ENCODE measurements around the gene PIK3CG. TPM values are rescaled to one million over a fixed set of nuclear protein-coding genes. Genes with fewer than 3 reads are reported as not detected.
"Not testable (repeated sequence)": the region's sequence is repeated elsewhere in the genome, so short reads cannot be mapped to it uniquely, and the experiment has no call there.

Gene PIK3CG
- total RNA-seq, 1 donor from 2014 or later: not detected

- DNase-seq (ENCODE audit: low spot score, unreplicated experiment): no peak
- no peak for TF ChIP-seq CTCF (IDR thresholded peaks at IDR 0.05; ENCODE audit: unreplicated experiment)
Measured at GRCh38 chr7:106823631-106824030, 41.5 kb upstream of the PIK3CG start.

GRCh38 chr7:106824458-106824857 lies 40.6 kb upstream of the PIK3CG start:
- no peak for TF ChIP-seq CTCF (IDR thresholded peaks at IDR 0.05; ENCODE audit: unreplicated experiment)
- no peak overlapping the region for H3K4me3 Mint-ChIP-seq (ENCODE audit: low read depth)
- H3K27me3 Mint-ChIP-seq: no peaks in the 10 kb centered on the region
- H3K36me3 Mint-ChIP-seq (ENCODE audit: insufficient read depth): no peaks in the 10 kb centered on the region
- H3K27ac Mint-ChIP-seq: no peak overlapping the region
- H3K9me3 Mint-ChIP-seq (ENCODE audit: low read depth): peaks cover 8% of the 10 kb centered on the region
- peaks cover 4% of the 10 kb centered on the region for H3K4me1 Mint-ChIP-seq (ENCODE audit: low read depth)
- no peak for DNase-seq (ENCODE audit: low spot score, unreplicated experiment)

More at GRCh38 chr7:106823631-106824030, 41.5 kb upstream of the PIK3CG start:
- no peaks in the 10 kb centered on the region for H3K27me3 Mint-ChIP-seq
- no peak overlapping the region for H3K27ac Mint-ChIP-seq
- peaks cover 5% of the 10 kb centered on the region for H3K4me1 Mint-ChIP-seq (ENCODE audit: low read depth)
- no peak overlapping the region for H3K4me3 Mint-ChIP-seq (ENCODE audit: low read depth)
- no peaks in the 10 kb centered on the region for H3K36me3 Mint-ChIP-seq (ENCODE audit: insufficient read depth)
- peaks cover 5% of the 10 kb centered on the region for H3K9me3 Mint-ChIP-seq (ENCODE audit: low read depth)

- H3K9me3 Mint-ChIP-seq (ENCODE audit: low read depth): peaks cover 24% of the 10 kb centered on the region
- H3K36me3 Mint-ChIP-seq (ENCODE audit: insufficient read depth): peaks cover 2% of the 10 kb centered on the region
- no peak overlapping the region for H3K27ac Mint-ChIP-seq
Measured at GRCh38 chr7:106827626-106828025, 37.5 kb upstream of the PIK3CG start.

GRCh38 chr7:106829496-106829895 lies 35.6 kb upstream of the PIK3CG start:
- Mint-ChIP-seq H3K9me3 (ENCODE audit: low read depth) (peaks cover 20% of the 10 kb centered on the region), H3K36me3 (ENCODE audit: insufficient read depth) (peaks cover 2% of the 10 kb centered on the region), H3K4me3 (ENCODE audit: low read depth) (no peak overlapping the region), H3K4me1 (ENCODE audit: low read depth) (no peaks in the 10 kb centered on the region), H3K27me3 (no peaks in the 10 kb centered on the region), H3K27ac (no peak overlapping the region)
- TF ChIP-seq CTCF (IDR thresholded peaks at IDR 0.05; ENCODE audit: unreplicated experiment): no peak
- no peak for DNase-seq (ENCODE audit: low spot score, unreplicated experiment)

More at GRCh38 chr7:106827626-106828025, 37.5 kb upstream of the PIK3CG start:
- TF ChIP-seq CTCF (IDR thresholded peaks at IDR 0.05; ENCODE audit: unreplicated experiment): no peak
- Mint-ChIP-seq H3K27me3 (no peaks in the 10 kb centered on the region), H3K4me1 (ENCODE audit: low read depth) (no peaks in the 10 kb centered on the region), H3K4me3 (ENCODE audit: low read depth) (no peak overlapping the region)
- no peak for DNase-seq (ENCODE audit: low spot score, unreplicated experiment)

- H3K36me3 Mint-ChIP-seq (ENCODE audit: insufficient read depth); H3K4me3 Mint-ChIP-seq (ENCODE audit: low read depth): not testable (repeated sequence)
Measured at GRCh38 chr7:106830896-106831295, 34.2 kb upstream of the PIK3CG start.

GRCh38 chr7:106836816-106837215 lies 28.3 kb upstream of the PIK3CG start:
- no peaks in the 10 kb centered on the region for H3K27me3 Mint-ChIP-seq
- H3K27ac Mint-ChIP-seq: no peak overlapping the region
- no peaks in the 10 kb centered on the region for H3K9me3 Mint-ChIP-seq (ENCODE audit: low read depth)
- H3K36me3 Mint-ChIP-seq (ENCODE audit: insufficient read depth): no peaks in the 10 kb centered on the region
- TF ChIP-seq CTCF (IDR thresholded peaks at IDR 0.05; ENCODE audit: unreplicated experiment): no peak
- no peaks in the 10 kb centered on the region for H3K4me1 Mint-ChIP-seq (ENCODE audit: low read depth)
- DNase-seq (ENCODE audit: low spot score, unreplicated experiment): no peak
- no peak overlapping the region for H3K4me3 Mint-ChIP-seq (ENCODE audit: low read depth)

More at GRCh38 chr7:106830896-106831295, 34.2 kb upstream of the PIK3CG start:
- not testable (repeated sequence) for H3K27ac Mint-ChIP-seq; H3K27me3 Mint-ChIP-seq; DNase-seq (ENCODE audit: low spot score, unreplicated experiment); H3K4me1 Mint-ChIP-seq (ENCODE audit: low read depth)
- H3K9me3 Mint-ChIP-seq (ENCODE audit: low read depth): peaks cover 20% of the 10 kb centered on the region
